GM12878 (cell line): Measurements from ENCODE around the gene SMKR1. TPM values are rescaled to one million over a fixed set of nuclear protein-coding genes. Genes with fewer than 3 reads are reported as not detected.

Experiments used
- ATAC-seq: fragments of 200-7000 bp; cut with Tn5 transposase; 3 replicates; pipeline ENCODE4 v1.9.1; 2020; ENCODE audit warnings: mild to moderate bottlenecking, moderate library complexity
- BruUV-seq: library from RNA; stranded (reverse); fragments of 400-500 nt; replicated peaks from 2 replicates; lab custom pipeline; 2021; lab: Mats Ljungman, UMichigan
- CTCF ChIA-PET: fragments of 300-600 bp; sonication (Branson Sonifier 250); formaldehyde crosslinking; extraction: SDS; loops from one replicate; lab custom pipeline; 2021; ENCODE audit warnings: inconsistent platforms; lab: Yijun Ruan, JAX
- POLR2A ChIA-PET: fragments of 350-600 bp; formaldehyde crosslinking; extraction: SDS; loops from one replicate; lab custom pipeline; 2021; ENCODE audit warnings: inconsistent platforms; lab: Charles Lee
- RAD21 ChIA-PET: fragments of 300-600 bp; sonication (Branson Sonifier 250); formaldehyde crosslinking; loops from one replicate; lab custom pipeline; 2023; ENCODE audit warnings: antibody characterized with exemption; ENCODE audit not compliant: unreplicated experiment; lab: Charles Lee
- SMC1A ChIA-PET: fragments of 300-600 bp; sonication (Branson Sonifier 250); formaldehyde crosslinking; loops from one replicate; lab custom pipeline; 2023; ENCODE audit not compliant: unreplicated experiment, uncharacterized antibody; lab: Charles Lee
- DNase-seq: peaks from one replicate; pipeline ENCODE4 v3.0.0-alpha.2; 2011; ENCODE audit warnings: low read depth, low spot score
- FAIRE-seq: peaks from 3 replicates; lab custom pipeline; 2011; peaks lifted over from hg19 to GRCh38; lab: Jason Lieb, UNC
- H2AFZ ChIP-seq: 2 replicates; pipeline ENCODE4 v1.6.0; 2011; ENCODE audit warnings: low read depth, low read length, control low read depth; ENCODE audit not compliant: control insufficient read depth
- H3K27ac ChIP-seq: 2 replicates; pipeline ENCODE4 v1.5.1; 2011; ENCODE audit warnings: control low read depth; ENCODE audit not compliant: control insufficient read depth, insufficient read depth
- H3K27me3 ChIP-seq, 2 experiments: replicated peaks in 1 of 2; 2 replicates each; pipeline versions ENCODE4 v1.6.0 to v1.6.1; 2011; ENCODE audit warnings: low read length in 1 of 2; ENCODE audit not compliant: control insufficient read depth in 2 of 2, insufficient read depth in 2 of 2
- H3K36me3 ChIP-seq, 2 experiments: 2 replicates each; pipeline ENCODE4 v1.5.1; 2011; ENCODE audit warnings: low read length in 1 of 2; ENCODE audit not compliant: control insufficient read depth in 2 of 2, insufficient read depth in 2 of 2
- H3K4me1 ChIP-seq: 2 replicates; pipeline ENCODE4 v1.6.1; 2011; ENCODE audit warnings: mild to moderate bottlenecking, low read length, moderate library complexity, mixed read lengths; ENCODE audit not compliant: control insufficient read depth, insufficient read depth
- H3K4me2 ChIP-seq: 2 replicates; pipeline ENCODE4 v1.6.0; 2011; ENCODE audit warnings: control low read depth; ENCODE audit not compliant: control insufficient read depth, insufficient read depth
- H3K4me3 ChIP-seq: fragments of 200-600 bp; sonication (generic); 2 replicates; pipeline ENCODE4 v1.5.1; 2016
- H3K79me2 ChIP-seq: 2 replicates; pipeline ENCODE4 v1.6.0; 2011; ENCODE audit warnings: low read length; ENCODE audit not compliant: control insufficient read depth, insufficient read depth
- H3K9ac ChIP-seq: 2 replicates; pipeline ENCODE4 v1.8.0; 2011; ENCODE audit warnings: low read length, control low read depth, mixed read lengths; ENCODE audit not compliant: control insufficient read depth, insufficient read depth
- H3K9me3 ChIP-seq: replicated peaks from 3 replicates; pipeline ENCODE4 v1.5.1; 2011; ENCODE audit warnings: mild to moderate bottlenecking, low read length; ENCODE audit not compliant: control insufficient read depth, insufficient read depth
- H4K20me1 ChIP-seq: 2 replicates; pipeline ENCODE4 v1.6.0; 2011; ENCODE audit not compliant: control insufficient read depth, insufficient read depth
- BACH1 ChIP-seq: fragments of 450-650 bp; IDR thresholded peaks from 2 replicates; pipeline ENCODE4 v1.6.1; 2017; ENCODE audit warnings: mild to moderate bottlenecking, borderline replicate concordance
- BRCA1 ChIP-seq: IDR thresholded peaks from 2 replicates; pipeline ENCODE4 v1.6.1; 2011; ENCODE audit warnings: low read depth, low read length, improper control_type of control experiment
- CBX3 ChIP-seq: fragments of 200-600 bp; sonication (generic); IDR thresholded peaks from 2 replicates; pipeline ENCODE4 v1.6.1; 2016; ENCODE audit warnings: low read depth, borderline replicate concordance
- CHD2 ChIP-seq: IDR thresholded peaks from 2 replicates; pipeline ENCODE4 v1.6.1; 2011; ENCODE audit warnings: low read depth, low read length, improper control_type of control experiment, borderline replicate concordance
- EP300 ChIP-seq, 2 experiments: fragments of 150-350 bp in 1 of 2; IDR thresholded peaks; 2 replicates each; pipeline ENCODE4 v1.6.1; 2011 to 2012; ENCODE audit warnings: low read depth in 2 of 2, low read length in 2 of 2, borderline replicate concordance in 1 of 2, improper control_type of control experiment in 1 of 2, inconsistent platforms in 1 of 2; ENCODE audit not compliant: control insufficient read depth in 1 of 2
- HDAC6 ChIP-seq: fragments of 200-600 bp; sonication (generic); IDR thresholded peaks from one replicate; pipeline ENCODE4 v1.8.0; 2017; ENCODE audit warnings: antibody characterized with exemption; ENCODE audit not compliant: unreplicated experiment
- IKZF1 ChIP-seq: fragments of 450-650 bp; conservative IDR thresholded peaks from 2 replicates; pipeline ENCODE4 v1.6.1; 2017; ENCODE audit warnings: antibody characterized with exemption, mild to moderate bottlenecking
- MXI1 ChIP-seq: fragments of 150-350 bp; IDR thresholded peaks from 2 replicates; pipeline ENCODE4 v1.6.1; 2011; ENCODE audit warnings: low read depth, mild to moderate bottlenecking, inconsistent platforms, low read length, improper control_type of control experiment
- NBN ChIP-seq: fragments of 450-650 bp; IDR thresholded peaks from 2 replicates; pipeline ENCODE4 v1.6.1; 2016
- NRF1 ChIP-seq: conservative IDR thresholded peaks from 2 replicates; pipeline ENCODE4 v1.6.1; 2011; ENCODE audit warnings: mild to moderate bottlenecking, low read depth, low read length, improper control_type of control experiment
- SUZ12 ChIP-seq: fragments of 200-600 bp; sonication (generic); IDR thresholded peaks from one replicate; pipeline ENCODE4 v1.6.1; 2018; ENCODE audit warnings: antibody characterized with exemption, mild to moderate bottlenecking; ENCODE audit not compliant: unreplicated experiment
- TBL1XR1 ChIP-seq: IDR thresholded peaks from 2 replicates; pipeline ENCODE4 v1.6.1; 2012; ENCODE audit warnings: low read depth, low read length, improper control_type of control experiment
- TCF12 ChIP-seq: IDR thresholded peaks from 2 replicates; pipeline ENCODE4 v1.6.1; 2011; ENCODE audit warnings: low read depth, mild to moderate bottlenecking, low read length
- WRNIP1 ChIP-seq: IDR thresholded peaks from 2 replicates; pipeline ENCODE4 v1.6.1; 2011; ENCODE audit warnings: low read depth, low read length, improper control_type of control experiment, borderline replicate concordance
- YY1 ChIP-seq: IDR thresholded peaks from 2 replicates; pipeline ENCODE4 v1.6.1; 2011; ENCODE audit warnings: low read depth, mild to moderate bottlenecking, low read length
- WGBS: methylation state at CpG from one replicate; pipeline ENCODE4 v1.1.6; 2016; ENCODE audit warnings: low lambda C conversion rate; ENCODE audit not compliant: insufficient replicate concordance, insufficient coverage; ENCODE audit errors: missing lambda C conversion rate; 5-methylcytosine and 5-hydroxymethylcytosine counted together
- in situ Hi-C: fragments of 300-500 bp; cut with MboI; formaldehyde crosslinking; loops from 9 replicates; pipeline ENCODE4 v1.14.3; 2018; ENCODE audit warnings: mixed read lengths
- intact Hi-C: fragments of 100-400 bp; cut with micrococcal nuclease; formaldehyde crosslinking; loops from one replicate; pipeline ENCODE4 v1.14.2; 2022; ENCODE audit not compliant: unreplicated experiment
- polyA plus RNA-seq, 11 experiments: library from polyadenylated mRNA; depleted of rRNA in 4 of 11; unstranded in 6 of 11; stranded (reverse) in 5 of 11; fragments of >200 nt; fragmentation: Nextera tagmentation in 4 of 11; fragmentation: Illumina TruSeq in 1 of 11; extraction: Ambion mirVana in 4 of 11; extraction: Trizol in 1 of 11; gene quantifications; 1 replicate in 1 of 11; 2 replicates in 10 of 11; pipeline versions ENCODE4 v1.2.1 to v1.2.3, GENCODE V29; 2011 to 2016; ENCODE audit warnings: inconsistent platforms in 2 of 11, missing spikeins in 2 of 11, low read depth in 1 of 11
- total RNA-seq, 4 experiments: library from RNA; depleted of rRNA in 3 of 4; stranded (reverse); fragments of >200 nt in 3 of 4; fragmentation: Illumina TruSeq in 1 of 4; extraction: Trizol in 1 of 4; gene quantifications; 2 replicates each; pipeline versions ENCODE4 v1.2.1 to v1.2.3, GENCODE V29; 2013 to 2021
- TF ChIP-seq, protein P1 (sequence below): IDR thresholded peaks from 2 replicates; pipeline ENCODE4 v1.6.1; 2011; ENCODE audit warnings: borderline replicate concordance, low read depth, mild to moderate bottlenecking, moderate library complexity, low read length; ENCODE audit not compliant: insufficient read depth, poor library complexity, severe bottlenecking
- TF ChIP-seq, protein P2 (sequence below): fragments of 150-350 bp; IDR thresholded peaks from 2 replicates; pipeline ENCODE4 v1.6.1; 2016; ENCODE audit warnings: low read depth, low read length

The SMKR1 gene
- total and polyA plus RNA-seq, 10 of the 15 experiments (the other 5 are each of a cell fraction or from before 2014, with no cell fraction given), result 0.37 to 2.6 (median 0.83) TPM

DNA sequence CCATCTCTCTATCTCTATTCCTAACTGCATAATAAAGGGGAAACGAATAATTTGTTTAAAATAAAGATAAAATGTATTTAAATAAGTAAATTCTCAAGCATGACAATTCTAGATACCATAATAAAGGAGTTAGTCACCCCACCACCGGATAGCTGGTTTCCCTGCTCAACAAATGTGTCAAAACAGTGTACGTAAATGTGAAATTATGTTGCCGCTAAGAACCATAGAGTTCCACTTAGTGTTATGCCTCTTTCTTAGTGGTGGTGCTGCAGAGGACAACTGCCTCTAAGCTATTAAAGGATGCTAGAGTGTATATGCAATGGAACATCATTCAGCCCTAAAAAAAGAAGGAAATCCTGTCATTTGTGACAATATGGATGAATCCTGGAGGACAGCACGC is 42.4 kb downstream of the SMKR1 start (continued):
- TF ChIP-seq YY1, result no peak
- TF ChIP-seq BACH1, result no peak
- TF ChIP-seq EP300 (IDR thresholded peaks at IDR 0.05; ENCODE audit: borderline replicate concordance in 1 of 2, control insufficient read depth in 1 of 2, low read depth in 2 of 2, low read length in 2 of 2), result no peak
- no peak for TF ChIP-seq NRF1
- no peak for TF ChIP-seq TCF12
- no peak for TF ChIP-seq CBX3

DNA sequence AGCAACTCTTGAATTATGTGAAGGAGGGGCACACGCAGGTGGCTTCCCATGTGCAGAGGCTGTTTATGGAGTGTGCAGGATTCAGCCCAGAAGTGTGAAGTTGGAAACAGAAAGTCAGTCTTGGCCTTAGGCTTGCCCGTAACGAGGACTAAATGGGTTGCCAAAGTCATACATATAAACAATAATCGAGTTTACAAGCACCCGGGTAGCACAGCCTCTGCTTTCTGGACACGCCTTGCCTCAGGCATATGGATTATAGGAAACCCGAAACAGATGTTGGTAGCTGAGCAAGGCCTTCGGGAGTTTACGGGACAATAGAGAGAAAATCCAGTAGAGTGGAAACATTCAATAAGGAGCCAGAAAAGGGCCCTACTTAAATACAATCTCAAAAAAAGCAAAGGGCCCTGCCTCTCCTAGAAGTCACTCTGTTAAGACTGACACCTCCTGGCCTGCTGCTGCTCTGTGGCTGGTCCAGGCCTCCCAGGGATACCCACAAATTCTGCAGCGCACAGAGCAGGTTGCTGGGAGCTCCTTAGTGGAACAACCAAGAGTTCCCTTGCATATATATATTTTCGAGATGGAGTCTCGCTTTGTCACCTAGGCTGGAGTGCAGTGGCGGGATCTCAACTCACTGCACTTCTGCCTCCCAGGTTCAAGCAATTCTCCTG is 48.5 kb downstream of the SMKR1 start:
- ChIA-PET CTCF (no interaction called here), RAD21 (no interaction called here), POLR2A (no interaction called here), SMC1A (interaction anchor here (1.3 kb wide), 1 partner anchor 460 kb away, joined by 3 read pairs; no protein-coding TSS in a partner anchor)
- Histone ChIP-seq H3K4me2 (no peak overlapping the region), H3K79me2 (no peaks in the 10 kb centered on the region), H3K36me3 (no peaks in the 10 kb centered on the region), H2AFZ (no peak overlapping the region), H3K4me3 (no peak overlapping the region), H3K4me1 (no peaks in the 10 kb centered on the region), H4K20me1 (no peaks in the 10 kb centered on the region), H3K27me3 (peaks cover 0 to 1% of the 10 kb centered on the region in 2 experiments; a peak in 1 of 4 replicates), H3K9ac (no peak overlapping the region), H3K27ac (no peak overlapping the region), H3K9me3 (no peaks in the 10 kb centered on the region)
- no TSS peak for BruUV-seq
- intact Hi-C loops (no loop called here), in situ Hi-C loops (no loop called here)
- FAIRE-seq, result no peak
- ATAC-seq, result no peak
- WGBS, result 59% methylated on average over 13 of the region's 13 CpGs
- no peak for DNase-seq
- no peak for TF ChIP-seq HDAC6
- no peak for TF ChIP-seq WRNIP1
- no peak for TF ChIP-seq TBL1XR1
- TF ChIP-seq BRCA1, result no peak
- TF ChIP-seq, protein P1, sequence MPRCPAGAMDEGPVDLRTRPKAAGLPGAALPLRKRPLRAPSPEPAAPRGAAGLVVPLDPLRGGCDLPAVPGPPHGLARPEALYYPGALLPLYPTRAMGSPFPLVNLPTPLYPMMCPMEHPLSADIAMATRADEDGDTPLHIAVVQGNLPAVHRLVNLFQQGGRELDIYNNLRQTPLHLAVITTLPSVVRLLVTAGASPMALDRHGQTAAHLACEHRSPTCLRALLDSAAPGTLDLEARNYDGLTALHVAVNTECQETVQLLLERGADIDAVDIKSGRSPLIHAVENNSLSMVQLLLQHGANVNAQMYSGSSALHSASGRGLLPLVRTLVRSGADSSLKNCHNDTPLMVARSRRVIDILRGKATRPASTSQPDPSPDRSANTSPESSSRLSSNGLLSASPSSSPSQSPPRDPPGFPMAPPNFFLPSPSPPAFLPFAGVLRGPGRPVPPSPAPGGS, result no peak
- no peak for TF ChIP-seq IKZF1
- no peak for TF ChIP-seq MXI1
- TF ChIP-seq SUZ12, result no peak
- no peak for TF ChIP-seq CHD2
- TF ChIP-seq, protein P2, sequence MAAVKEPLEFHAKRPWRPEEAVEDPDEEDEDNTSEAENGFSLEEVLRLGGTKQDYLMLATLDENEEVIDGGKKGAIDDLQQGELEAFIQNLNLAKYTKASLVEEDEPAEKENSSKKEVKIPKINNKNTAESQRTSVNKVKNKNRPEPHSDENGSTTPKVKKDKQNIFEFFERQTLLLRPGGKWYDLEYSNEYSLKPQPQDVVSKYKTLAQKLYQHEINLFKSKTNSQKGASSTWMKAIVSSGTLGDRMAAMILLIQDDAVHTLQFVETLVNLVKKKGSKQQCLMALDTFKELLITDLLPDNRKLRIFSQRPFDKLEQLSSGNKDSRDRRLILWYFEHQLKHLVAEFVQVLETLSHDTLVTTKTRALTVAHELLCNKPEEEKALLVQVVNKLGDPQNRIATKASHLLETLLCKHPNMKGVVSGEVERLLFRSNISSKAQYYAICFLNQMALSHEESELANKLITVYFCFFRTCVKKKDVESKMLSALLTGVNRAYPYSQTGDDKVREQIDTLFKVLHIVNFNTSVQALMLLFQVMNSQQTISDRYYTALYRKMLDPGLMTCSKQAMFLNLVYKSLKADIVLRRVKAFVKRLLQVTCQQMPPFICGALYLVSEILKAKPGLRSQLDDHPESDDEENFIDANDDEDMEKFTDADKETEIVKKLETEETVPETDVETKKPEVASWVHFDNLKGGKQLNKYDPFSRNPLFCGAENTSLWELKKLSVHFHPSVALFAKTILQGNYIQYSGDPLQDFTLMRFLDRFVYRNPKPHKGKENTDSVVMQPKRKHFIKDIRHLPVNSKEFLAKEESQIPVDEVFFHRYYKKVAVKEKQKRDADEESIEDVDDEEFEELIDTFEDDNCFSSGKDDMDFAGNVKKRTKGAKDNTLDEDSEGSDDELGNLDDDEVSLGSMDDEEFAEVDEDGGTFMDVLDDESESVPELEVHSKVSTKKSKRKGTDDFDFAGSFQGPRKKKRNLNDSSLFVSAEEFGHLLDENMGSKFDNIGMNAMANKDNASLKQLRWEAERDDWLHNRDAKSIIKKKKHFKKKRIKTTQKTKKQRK, result no peak
- TF ChIP-seq NBN, result no peak
